ENCODE data around the gene FTO.
A peak's percentile ranks its signal among the peaks of the same experiment; 100 is the strongest.

FTO gene

GRCh38 chr16:54070789-54071343 lies 366.9 kb downstream of the FTO start:
- DNase-seq = no peak

GRCh38 chr16:54071514-54071913 lies 367.6 kb downstream of the FTO start:
- no peak for DNase-seq

- peak in 2 of 56 donors; percentile 6 to 11 for DNase-seq
Measured at GRCh38 chr16:54072237-54072636, 368.3 kb downstream of the FTO start.

GRCh38 chr16:54073356-54073755 lies 369.4 kb downstream of the FTO start:
- DNase-seq = no peak

GRCh38 chr16:54075446-54075845 lies 371.5 kb downstream of the FTO start:
- DNase-seq = no peak

- no peak for DNase-seq
Measured at GRCh38 chr16:54076006-54076504, 372.1 kb downstream of the FTO start.

GRCh38 chr16:54077050-54077821 lies 373.3 kb downstream of the FTO start:
- no peak for DNase-seq

- no peak for DNase-seq
Measured at GRCh38 chr16:54080524-54081008, 376.6 kb downstream of the FTO start.

- DNase-seq = no peak
Measured at GRCh38 chr16:54086791-54087190, 382.8 kb downstream of the FTO start.

GRCh38 chr16:54090602-54091001 lies 386.6 kb downstream of the FTO start:
- no peak for DNase-seq

GRCh38 chr16:54093281-54093680 lies 389.3 kb downstream of the FTO start:
- no peak for DNase-seq

- DNase-seq = no peak
Measured at GRCh38 chr16:54094641-54095040, 390.7 kb downstream of the FTO start.

- DNase-seq = no peak
Measured at GRCh38 chr16:54096607-54097006, 392.7 kb downstream of the FTO start.

- no peak for DNase-seq
Measured at GRCh38 chr16:54097774-54098173, 393.8 kb downstream of the FTO start.

GRCh38 chr16:54098247-54098646 lies 394.3 kb downstream of the FTO start:
- DNase-seq = no peak

- no peak for DNase-seq
Measured at GRCh38 chr16:54099627-54100026, 395.7 kb downstream of the FTO start.

GRCh38 chr16:54102888-54103866 lies 399.2 kb downstream of the FTO start:
- DNase-seq = no peak

GRCh38 chr16:54106057-54106456 lies 402.1 kb downstream of the FTO start:
- no peak for DNase-seq

- no peak for DNase-seq
Measured at GRCh38 chr16:54107583-54108202, 403.7 kb downstream of the FTO start.

GRCh38 chr16:54110016-54110981 lies 406.3 kb downstream of the FTO start:
- no peak for DNase-seq
